ENCODE data around the gene MYRIP. TPM values are rescaled to one million over a fixed set of nuclear protein-coding genes. Genes with fewer than 3 reads are reported as not detected.
"Not testable (repeated sequence)": the region's sequence is repeated elsewhere in the genome, so short reads cannot be mapped to it uniquely, and the experiment has no call there.

Gene MYRIP
- total RNA-seq, 1 donor from 2014 or later = 12.7 TPM

GRCh38 chr3:40128166-40128565 is 318.8 kb downstream of the MYRIP start:
- no peak for DNase-seq (ENCODE audit: low spot score in 2 of 2)
- Histone ChIP-seq H3K4me1 (peaks cover 4% of the 10 kb centered on the region in 2 donors), H3K27ac (no peak overlapping the region), H3K27me3 (no peaks in the 10 kb centered on the region), H3K4me3 (no peak overlapping the region), H3K36me3 (no peaks in the 10 kb centered on the region), H3K9me3 (no peaks in the 10 kb centered on the region)
- TF ChIP-seq, protein P1, sequence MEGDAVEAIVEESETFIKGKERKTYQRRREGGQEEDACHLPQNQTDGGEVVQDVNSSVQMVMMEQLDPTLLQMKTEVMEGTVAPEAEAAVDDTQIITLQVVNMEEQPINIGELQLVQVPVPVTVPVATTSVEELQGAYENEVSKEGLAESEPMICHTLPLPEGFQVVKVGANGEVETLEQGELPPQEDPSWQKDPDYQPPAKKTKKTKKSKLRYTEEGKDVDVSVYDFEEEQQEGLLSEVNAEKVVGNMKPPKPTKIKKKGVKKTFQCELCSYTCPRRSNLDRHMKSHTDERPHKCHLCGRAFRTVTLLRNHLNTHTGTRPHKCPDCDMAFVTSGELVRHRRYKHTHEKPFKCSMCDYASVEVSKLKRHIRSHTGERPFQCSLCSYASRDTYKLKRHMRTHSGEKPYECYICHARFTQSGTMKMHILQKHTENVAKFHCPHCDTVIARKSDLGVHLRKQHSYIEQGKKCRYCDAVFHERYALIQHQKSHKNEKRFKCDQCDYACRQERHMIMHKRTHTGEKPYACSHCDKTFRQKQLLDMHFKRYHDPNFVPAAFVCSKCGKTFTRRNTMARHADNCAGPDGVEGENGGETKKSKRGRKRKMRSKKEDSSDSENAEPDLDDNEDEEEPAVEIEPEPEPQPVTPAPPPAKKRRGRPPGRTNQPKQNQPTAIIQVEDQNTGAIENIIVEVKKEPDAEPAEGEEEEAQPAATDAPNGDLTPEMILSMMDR (IDR thresholded peaks at IDR 0.05) = no peak
- intact Hi-C loops (cut with DNase I) = no loop called here

DNA sequence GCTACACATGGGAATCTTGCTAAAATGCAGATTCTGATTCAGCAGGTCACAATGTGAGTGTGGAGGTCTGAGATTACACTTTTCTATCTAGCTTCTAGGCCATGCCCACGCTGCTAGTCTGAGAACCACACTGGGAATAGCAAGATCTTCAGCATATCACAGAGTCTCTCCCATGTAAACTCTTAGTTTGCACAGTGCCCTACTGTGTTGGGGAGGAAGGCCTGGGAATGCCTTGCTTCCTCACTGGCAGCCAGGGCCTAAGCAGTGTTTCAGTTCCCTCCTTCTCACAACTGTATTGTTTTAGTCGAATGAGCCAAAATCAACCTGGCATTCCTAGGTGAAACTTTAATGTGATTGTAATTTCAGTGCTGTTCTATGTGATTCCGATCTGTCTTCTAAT is 320.1 kb downstream of the MYRIP start:
- Histone ChIP-seq H3K4me1 (peaks cover 4% of the 10 kb centered on the region in 2 donors), H3K27me3 (no peaks in the 10 kb centered on the region), H3K4me3 (no peak overlapping the region), H3K27ac (peak overlapping the region; percentile 27 to 63), H3K9me3 (no peaks in the 10 kb centered on the region), H3K36me3 (no peaks in the 10 kb centered on the region)
- no peak for DNase-seq (ENCODE audit: low spot score in 2 of 2)
- intact Hi-C loops (cut with DNase I) = no loop called here
- TF ChIP-seq, protein P1 (IDR thresholded peaks at IDR 0.05) = no peak

- TF ChIP-seq, protein P1 (IDR thresholded peaks at IDR 0.05) = no peak
- peaks cover 4% of the 10 kb centered on the region in 2 donors for H3K4me1 ChIP-seq
- no peaks in the 10 kb centered on the region for H3K27me3 ChIP-seq
- no peaks in the 10 kb centered on the region for H3K36me3 ChIP-seq
- H3K27ac ChIP-seq = peak overlapping the region; percentile 27 to 63
- no peak overlapping the region for H3K4me3 ChIP-seq
- H3K9me3 ChIP-seq = no peaks in the 10 kb centered on the region
- no peak for DNase-seq (ENCODE audit: low spot score in 2 of 2)
- intact Hi-C loops (cut with DNase I) = no loop called here
These were observed 320.6 kb downstream of the MYRIP start for GRCh38 chr3:40129981-40130380.

- Histone ChIP-seq H3K4me3 (no peak overlapping the region), H3K4me1 (peaks cover 4% of the 10 kb centered on the region in 2 donors), H3K36me3 (no peaks in the 10 kb centered on the region), H3K27ac (no peak overlapping the region), H3K9me3 (no peaks in the 10 kb centered on the region), H3K27me3 (no peaks in the 10 kb centered on the region)
- no peak for DNase-seq (ENCODE audit: low spot score in 2 of 2)
- intact Hi-C loops (cut with DNase I) = no loop called here
- TF ChIP-seq, protein P1 (IDR thresholded peaks at IDR 0.05) = no peak
These were observed 321.3 kb downstream of the MYRIP start for GRCh38 chr3:40130721-40131120.

GRCh38 chr3:40133886-40134575 is 324.6 kb downstream of the MYRIP start:
- intact Hi-C loops (cut with DNase I); H3K27ac ChIP-seq; H3K4me3 ChIP-seq; H3K36me3 ChIP-seq; DNase-seq (ENCODE audit: low spot score in 2 of 2); H3K27me3 ChIP-seq; H3K9me3 ChIP-seq; H3K4me1 ChIP-seq: not testable (repeated sequence)

- Histone ChIP-seq H3K9me3 (no peaks in the 10 kb centered on the region), H3K4me1 (no peaks in the 10 kb centered on the region), H3K27me3 (no peaks in the 10 kb centered on the region), H3K36me3 (no peaks in the 10 kb centered on the region), H3K4me3 (no peak overlapping the region), H3K27ac (no peak overlapping the region)
- DNase-seq (ENCODE audit: low spot score in 2 of 2) = no peak
- TF ChIP-seq, protein P1 (IDR thresholded peaks at IDR 0.05) = no peak
- intact Hi-C loops (cut with DNase I) = no loop called here
These were observed 328.3 kb downstream of the MYRIP start for GRCh38 chr3:40137591-40138295.

Data from ascending aorta (tissue), 2 donors.